Breast epithelium (tissue), 3 donors: Measurements from ENCODE around the gene HLA-B.

Experiments used
- CTCF ChIP-seq, 3 donors: fragments of 450-650 bp; IDR thresholded peaks; one replicate each; pipeline ENCODE4 v1.5.1; 2016 to 2017; ENCODE audit warnings: antibody characterized with exemption in 3 of 3, mild to moderate bottlenecking in 3 of 3, moderate library complexity in 3 of 3
- POLR2A ChIP-seq: fragments of 450-650 bp; IDR thresholded peaks from one replicate; pipeline ENCODE4 v1.6.1; 2016; ENCODE audit warnings: antibody characterized with exemption, mild to moderate bottlenecking, moderate library complexity

- TF ChIP-seq CTCF (IDR thresholded peaks at IDR 0.05) (no peak), POLR2A (no peak)
Measured at GRCh38 chr6:31405996-31406395, 49.0 kb upstream of the HLA-B start.
